ENCODE data around the gene FARS2.

The FARS2 gene

DNA sequence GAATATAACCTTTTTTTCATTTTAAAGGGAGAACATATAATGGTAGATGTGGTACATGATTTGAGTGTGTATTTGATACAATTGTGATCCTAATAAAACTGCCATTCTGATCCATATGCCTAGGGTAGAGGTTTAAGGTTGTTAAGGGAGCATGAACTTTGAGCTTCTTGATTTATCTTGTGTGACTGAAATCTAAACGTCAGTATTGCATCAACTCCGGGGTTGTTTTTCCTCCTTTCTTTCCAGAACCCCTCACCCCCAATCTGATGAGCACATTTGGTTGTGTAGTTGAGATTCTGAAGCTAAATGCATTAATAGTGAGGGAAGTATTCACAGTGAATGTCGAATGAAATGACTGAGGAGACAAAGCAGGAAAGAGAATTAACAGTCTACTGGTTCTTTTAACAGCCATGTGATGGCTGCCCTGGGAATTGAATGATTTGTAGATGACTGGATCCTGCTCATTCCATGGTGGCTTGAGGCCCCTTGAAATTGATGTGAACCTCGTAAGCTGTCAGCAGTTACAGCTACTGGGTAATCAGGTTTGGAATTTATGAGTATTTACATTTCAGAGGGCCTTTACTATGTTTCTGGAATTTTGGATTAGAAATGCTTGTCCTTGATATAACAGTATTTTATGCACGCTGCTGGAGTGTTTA is 44.8 kb downstream of the FARS2 start:
- Mint-ChIP-seq H3K27me3 (no peaks in the 10 kb centered on the region), H3K4me1 (peaks cover 25% of the 10 kb centered on the region), H3K4me3 (no peak overlapping the region), H3K36me3 (peaks cover 4% of the 10 kb centered on the region), H3K9me3 (no peaks in the 10 kb centered on the region), H3K27ac (no peak overlapping the region)
- DNase-seq (ENCODE audit: low spot score in 2 of 2) (no peak), ATAC-seq (ENCODE audit: low read depth) (no peak)

DNA sequence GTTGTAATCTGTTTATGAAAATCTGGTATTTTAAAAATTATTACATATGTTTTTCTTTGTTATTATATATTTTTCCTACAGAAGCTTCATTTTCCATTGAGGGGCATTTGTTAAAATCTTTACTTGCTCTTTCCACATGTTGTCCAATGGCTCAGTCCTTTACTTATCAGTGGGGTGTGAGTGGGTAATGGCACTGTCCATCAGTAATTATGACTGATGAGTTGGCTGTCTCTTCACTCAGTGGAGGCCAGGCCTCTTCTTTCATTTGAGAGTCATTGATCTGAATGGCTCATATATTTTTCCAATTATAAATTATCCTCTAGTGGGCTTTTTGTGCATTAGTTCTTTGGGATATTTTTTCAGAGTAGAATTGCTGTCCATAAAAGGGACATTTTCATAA is 45.7 kb downstream of the FARS2 start:
- H3K4me1 Mint-ChIP-seq: peaks cover 21% of the 10 kb centered on the region
- no peaks in the 10 kb centered on the region for H3K9me3 Mint-ChIP-seq
- no peak overlapping the region for H3K4me3 Mint-ChIP-seq
- ATAC-seq (ENCODE audit: low read depth) (no peak), DNase-seq (ENCODE audit: low spot score in 2 of 2) (no peak)
- H3K36me3 Mint-ChIP-seq: peaks cover 4% of the 10 kb centered on the region
- H3K27me3 Mint-ChIP-seq: no peaks in the 10 kb centered on the region
- no peak overlapping the region for H3K27ac Mint-ChIP-seq

DNA sequence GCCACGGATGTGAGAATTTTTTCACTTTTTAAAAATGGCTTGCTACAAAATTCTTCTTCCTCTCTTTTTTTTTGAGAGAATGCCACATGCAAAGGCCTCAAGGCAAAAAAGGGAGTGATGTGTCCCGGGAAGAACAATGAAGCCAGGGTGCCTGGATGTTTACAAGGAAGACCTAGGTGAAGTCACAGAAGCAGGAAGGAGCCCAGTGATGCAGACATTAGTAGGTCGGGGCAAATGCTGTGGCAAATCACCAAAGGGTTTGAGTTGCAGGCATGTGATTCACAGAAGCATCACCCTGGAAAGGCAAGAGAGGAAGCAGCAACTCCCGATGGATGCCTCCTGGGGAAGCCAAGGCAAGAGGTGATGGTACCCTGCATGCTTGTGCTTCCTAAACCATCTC is 46.8 kb downstream of the FARS2 start:
- DNase-seq (ENCODE audit: low spot score in 2 of 2) (no peak), ATAC-seq (ENCODE audit: low read depth) (no peak)
- H3K36me3 Mint-ChIP-seq: peaks cover 4% of the 10 kb centered on the region

DNA sequence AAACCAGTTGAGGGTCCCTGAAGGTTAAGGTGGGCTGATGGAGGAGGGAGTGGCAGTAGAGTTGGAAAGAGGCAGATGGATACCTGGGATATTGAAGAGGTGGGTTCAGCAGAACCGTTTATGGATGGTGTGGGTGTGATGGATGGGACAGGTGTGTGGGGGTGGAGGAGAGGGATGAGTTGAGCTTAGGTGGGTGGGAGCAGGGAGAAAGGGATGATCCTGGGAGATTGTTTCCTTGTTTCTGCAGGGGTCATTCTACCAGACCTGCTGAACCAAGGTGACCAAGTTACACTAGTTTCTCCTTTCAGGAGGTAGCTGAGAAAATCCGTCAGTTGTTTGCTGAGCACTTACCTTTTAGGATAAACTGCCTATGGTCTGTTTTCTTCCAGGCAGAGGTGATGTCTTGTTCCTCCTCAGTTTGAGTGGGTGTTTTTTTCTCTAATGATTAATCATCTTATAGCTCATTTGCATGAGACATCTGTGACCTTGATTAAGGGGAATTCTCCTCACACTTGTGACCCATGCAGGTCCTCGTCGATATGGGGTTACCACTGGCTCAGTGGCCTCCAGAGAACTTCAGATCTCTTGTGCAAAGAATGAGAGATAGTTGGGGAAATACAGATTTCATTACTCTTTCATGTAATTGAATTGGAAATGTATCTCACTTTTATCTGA is 53.0 kb downstream of the FARS2 start:
- Mint-ChIP-seq H3K9me3 (no peaks in the 10 kb centered on the region), H3K4me3 (no peak overlapping the region), H3K27ac (peak overlapping the region; percentile 13), H3K27me3 (no peaks in the 10 kb centered on the region), H3K4me1 (peaks cover 25% of the 10 kb centered on the region), H3K36me3 (peaks cover 4% of the 10 kb centered on the region)
- ATAC-seq (ENCODE audit: low read depth): peak; percentile 85
- DNase-seq (ENCODE audit: low spot score in 2 of 2): no peak

More for the DNA sequence above, 46.8 kb downstream of the FARS2 start:
- Mint-ChIP-seq H3K27me3 (no peaks in the 10 kb centered on the region), H3K4me1 (peaks cover 16% of the 10 kb centered on the region), H3K9me3 (no peaks in the 10 kb centered on the region), H3K4me3 (no peak overlapping the region), H3K27ac (no peak overlapping the region)

DNA sequence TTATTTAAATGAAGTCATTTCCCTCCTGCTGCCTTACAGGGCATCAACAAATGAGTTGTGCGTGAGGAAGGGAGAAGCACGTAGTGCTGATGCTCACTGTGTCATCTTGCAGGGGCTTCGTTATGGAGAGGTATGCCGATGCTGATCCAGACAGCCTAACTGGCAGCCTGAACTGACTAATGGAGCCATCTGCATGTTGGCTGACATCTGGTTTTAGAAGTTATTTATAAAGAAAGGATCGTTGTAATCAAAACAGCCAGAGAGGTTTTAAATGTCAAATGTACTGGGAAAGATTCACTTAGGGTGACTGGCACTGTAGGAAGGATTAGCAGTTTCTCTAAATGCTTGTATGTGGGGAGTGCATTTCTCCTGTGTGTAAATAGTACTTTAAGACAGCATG is 54.6 kb downstream of the FARS2 start:
- no peak overlapping the region for H3K4me3 Mint-ChIP-seq
- no peak for ATAC-seq (ENCODE audit: low read depth)
- no peak for DNase-seq (ENCODE audit: low spot score in 2 of 2)

DNA sequence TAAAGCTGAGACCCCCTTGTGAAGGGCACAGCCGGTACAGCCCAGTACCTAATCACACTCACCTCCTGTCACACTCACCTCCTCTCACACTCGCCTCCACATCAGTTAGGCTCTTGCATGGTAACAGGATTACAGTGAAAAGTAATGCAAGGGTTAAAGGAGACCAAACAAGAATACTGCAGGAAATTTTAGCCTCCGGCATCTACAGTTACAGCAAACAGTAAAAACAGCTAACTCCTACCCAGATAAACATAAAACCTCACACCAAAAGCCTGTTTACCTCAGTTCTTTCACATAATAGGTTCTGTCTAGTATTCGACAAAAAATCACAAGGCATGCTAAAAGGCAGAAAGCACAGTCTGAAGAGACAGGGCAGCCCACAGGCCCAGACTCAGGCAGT is 55.6 kb downstream of the FARS2 start:
- no peak for ATAC-seq (ENCODE audit: low read depth)
- H3K4me1 Mint-ChIP-seq: peaks cover 25% of the 10 kb centered on the region

More for the DNA sequence above, 54.6 kb downstream of the FARS2 start:
- peaks cover 25% of the 10 kb centered on the region for H3K4me1 Mint-ChIP-seq
- H3K27ac Mint-ChIP-seq: peak overlapping the region; percentile 31
- H3K9me3 Mint-ChIP-seq: no peaks in the 10 kb centered on the region
- no peaks in the 10 kb centered on the region for H3K27me3 Mint-ChIP-seq
- H3K36me3 Mint-ChIP-seq: peaks cover 2% of the 10 kb centered on the region

DNA sequence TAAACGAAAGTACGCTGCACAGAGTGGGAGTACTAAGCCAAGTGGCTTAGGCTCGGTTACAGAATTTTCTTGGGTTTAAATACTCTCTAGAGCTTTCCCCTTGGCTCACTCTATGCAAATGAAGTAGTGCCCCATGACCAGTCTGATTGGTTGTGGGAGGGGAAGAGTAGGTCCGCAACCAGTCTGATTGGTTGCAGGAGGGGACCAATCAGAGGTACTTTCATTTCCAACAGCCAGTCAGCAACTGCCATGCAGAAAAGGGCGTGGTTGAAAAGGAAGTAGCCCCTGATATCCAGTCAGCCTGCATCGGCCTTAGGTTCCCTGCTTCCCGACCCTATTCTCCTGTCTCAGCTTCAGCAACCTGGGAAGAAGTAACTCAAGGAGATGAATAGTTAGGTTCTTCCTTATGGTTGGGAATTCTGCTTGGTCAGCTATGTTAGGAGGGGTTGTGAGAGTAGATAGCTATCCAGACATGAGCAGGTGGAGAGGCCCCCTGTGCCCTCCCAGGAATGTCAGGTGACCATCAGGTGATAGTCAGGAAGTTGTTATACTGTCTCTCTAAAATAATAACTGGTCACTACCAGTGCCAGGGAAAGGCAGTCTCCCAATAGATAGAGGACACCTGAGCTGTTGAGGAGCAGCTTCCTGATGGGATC is 57.4 kb downstream of the FARS2 start:
- H3K9me3 Mint-ChIP-seq: no peaks in the 10 kb centered on the region
- H3K4me3 Mint-ChIP-seq: no peak overlapping the region
- no peak for DNase-seq (ENCODE audit: low spot score in 2 of 2)
- H3K27me3 Mint-ChIP-seq: no peaks in the 10 kb centered on the region
- peak overlapping the region; percentile 43 for H3K27ac Mint-ChIP-seq
- no peak for ATAC-seq (ENCODE audit: low read depth)
- H3K4me1 Mint-ChIP-seq: peaks cover 19% of the 10 kb centered on the region
- H3K36me3 Mint-ChIP-seq: peaks cover 4% of the 10 kb centered on the region

More for the DNA sequence above, 55.6 kb downstream of the FARS2 start:
- H3K27ac Mint-ChIP-seq: no peak overlapping the region
- peaks cover 2% of the 10 kb centered on the region for H3K36me3 Mint-ChIP-seq
- DNase-seq (ENCODE audit: low spot score in 2 of 2): no peak
- no peaks in the 10 kb centered on the region for H3K27me3 Mint-ChIP-seq
- no peak overlapping the region for H3K4me3 Mint-ChIP-seq
- no peaks in the 10 kb centered on the region for H3K9me3 Mint-ChIP-seq

DNA sequence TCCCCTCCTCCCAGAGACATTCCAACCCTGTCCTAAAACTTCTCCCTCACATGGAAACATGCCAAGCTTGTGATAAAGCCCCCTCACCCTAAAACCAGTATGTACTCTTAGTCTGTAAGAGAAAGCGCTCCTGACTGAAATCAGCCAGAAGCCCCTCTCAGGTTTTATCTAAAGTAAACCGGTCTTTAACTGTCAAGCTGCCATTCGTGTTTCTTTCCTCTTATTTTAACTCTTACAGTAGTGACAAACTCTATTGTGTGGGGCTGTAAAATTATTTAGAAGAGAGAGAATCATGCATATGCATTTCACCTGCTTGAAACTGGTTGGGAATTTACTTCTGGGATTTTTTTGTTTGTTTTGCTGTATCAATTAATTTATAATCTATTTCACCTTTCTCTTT is 62.7 kb downstream of the FARS2 start:
- Mint-ChIP-seq H3K4me3 (no peak overlapping the region), H3K27ac (no peak overlapping the region), H3K9me3 (no peaks in the 10 kb centered on the region), H3K27me3 (no peaks in the 10 kb centered on the region), H3K36me3 (peaks cover 10% of the 10 kb centered on the region), H3K4me1 (peaks cover 6% of the 10 kb centered on the region)
- no peak for DNase-seq (ENCODE audit: low spot score in 2 of 2)
- no peak for ATAC-seq (ENCODE audit: low read depth)

DNA sequence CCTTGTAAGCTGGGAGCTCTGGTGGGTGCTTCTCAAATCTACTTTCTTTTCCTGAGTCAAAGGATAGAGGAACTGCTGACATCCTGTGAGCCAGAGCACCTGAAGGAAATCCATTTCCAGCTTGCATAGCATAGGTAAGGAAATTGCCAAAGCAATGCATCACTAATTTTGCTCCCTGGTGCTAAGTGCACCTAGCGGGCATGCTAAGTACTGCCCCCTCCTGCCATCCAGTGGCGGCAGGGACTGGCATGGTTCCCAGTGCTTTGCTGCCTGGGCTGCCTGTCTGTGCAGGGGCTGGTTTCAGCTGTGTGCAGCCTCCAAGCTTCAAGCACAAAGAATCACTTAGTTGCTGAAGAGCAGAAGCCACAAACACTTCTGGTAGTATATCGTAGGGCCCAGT is 63.9 kb downstream of the FARS2 start:
- Mint-ChIP-seq H3K27ac (no peak overlapping the region), H3K27me3 (no peaks in the 10 kb centered on the region), H3K4me3 (no peak overlapping the region), H3K9me3 (no peaks in the 10 kb centered on the region), H3K4me1 (peaks cover 6% of the 10 kb centered on the region), H3K36me3 (peaks cover 10% of the 10 kb centered on the region)
- no peak for ATAC-seq (ENCODE audit: low read depth)
- DNase-seq (ENCODE audit: low spot score in 2 of 2): no peak

DNA sequence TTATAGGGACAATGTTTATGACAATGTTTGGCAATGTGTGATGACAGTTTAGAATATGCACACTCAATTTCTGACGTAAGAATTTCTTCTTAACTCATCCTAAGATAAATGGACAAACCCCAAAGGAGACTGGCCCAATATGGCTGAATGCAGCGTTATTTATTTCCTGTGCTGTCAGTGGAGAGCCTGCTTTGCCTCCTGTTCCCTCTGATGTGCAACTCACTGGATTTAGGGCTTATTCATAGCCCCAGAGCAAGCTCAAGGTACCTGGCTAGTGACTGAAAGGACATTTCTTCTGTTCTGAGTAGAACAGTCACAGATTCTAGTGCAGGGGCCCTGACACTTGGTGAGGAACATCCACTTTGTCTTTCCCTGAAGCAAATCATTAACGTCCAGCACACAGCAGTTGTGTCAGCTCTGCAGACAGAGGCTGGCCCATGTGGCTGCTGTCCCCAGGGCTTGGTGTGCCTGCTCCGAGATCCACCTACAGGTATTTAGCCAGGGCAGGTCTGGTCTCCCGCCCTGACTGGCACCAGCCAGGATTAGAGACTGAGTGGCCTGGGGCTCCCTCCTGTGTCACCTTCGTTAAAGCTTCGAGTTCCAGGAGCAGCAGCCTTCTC is 64.8 kb downstream of the FARS2 start:
- Mint-ChIP-seq H3K27ac (no peak overlapping the region), H3K27me3 (no peaks in the 10 kb centered on the region), H3K9me3 (no peaks in the 10 kb centered on the region), H3K36me3 (peaks cover 10% of the 10 kb centered on the region), H3K4me3 (no peak overlapping the region), H3K4me1 (peaks cover 7% of the 10 kb centered on the region)
- ATAC-seq (ENCODE audit: low read depth): no peak
- no peak for DNase-seq (ENCODE audit: low spot score in 2 of 2)

DNA sequence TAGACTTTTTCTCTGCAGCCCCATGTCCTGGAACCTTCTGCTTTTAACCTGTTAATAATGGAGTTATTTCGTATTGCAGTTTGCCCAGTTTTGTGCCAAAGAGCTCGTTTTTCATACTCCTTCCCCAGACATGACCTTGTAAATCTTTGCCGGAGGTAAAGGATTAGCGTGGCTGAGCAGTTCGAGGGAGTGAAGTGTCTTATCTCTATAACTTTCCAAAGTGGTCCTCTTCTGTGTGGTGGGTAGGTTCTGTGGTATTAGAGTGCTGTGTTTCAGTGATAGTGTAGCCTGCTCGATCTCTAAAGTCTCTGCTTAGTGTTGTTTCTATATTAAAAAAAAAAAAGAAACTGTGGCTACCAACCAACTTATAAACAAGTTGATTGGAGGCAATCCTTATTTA is 67.5 kb downstream of the FARS2 start:
- Mint-ChIP-seq H3K27me3 (no peaks in the 10 kb centered on the region), H3K4me3 (no peak overlapping the region), H3K4me1 (peaks cover 20% of the 10 kb centered on the region), H3K36me3 (peaks cover 8% of the 10 kb centered on the region), H3K9me3 (no peaks in the 10 kb centered on the region), H3K27ac (no peak overlapping the region)
- DNase-seq (ENCODE audit: low spot score in 2 of 2) (no peak), ATAC-seq (ENCODE audit: low read depth) (no peak)

DNA sequence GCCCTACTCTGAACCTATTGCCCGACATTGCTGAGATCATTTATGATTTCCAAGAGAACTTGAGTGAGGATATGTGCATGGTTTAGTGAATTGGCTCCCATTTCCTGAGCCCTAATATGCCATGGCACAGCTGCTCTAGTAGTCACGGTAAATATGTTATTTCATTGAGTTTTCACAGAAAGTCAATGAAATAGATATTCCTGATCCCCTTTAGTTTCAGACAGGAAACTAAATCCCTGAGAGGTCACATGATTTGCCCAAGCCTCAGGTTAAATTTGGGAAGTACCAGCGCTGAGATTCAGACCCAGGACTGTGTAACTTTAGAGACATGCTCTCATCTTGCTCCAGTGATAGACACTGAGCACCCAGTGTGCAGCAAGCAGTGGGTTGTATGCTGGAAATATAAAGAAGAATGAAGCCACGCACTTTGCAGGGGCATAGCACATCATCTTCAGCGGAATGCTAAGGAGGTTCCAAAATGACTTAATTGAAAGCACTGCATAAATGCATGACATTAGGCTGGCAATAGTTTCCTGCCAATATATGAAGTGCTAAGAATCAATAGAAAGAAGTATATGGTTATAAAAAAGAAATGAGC is 70.6 kb downstream of the FARS2 start:
- Mint-ChIP-seq H3K4me3 (no peak overlapping the region), H3K4me1 (peaks cover 35% of the 10 kb centered on the region), H3K27me3 (no peaks in the 10 kb centered on the region), H3K27ac (no peak overlapping the region), H3K36me3 (no peaks in the 10 kb centered on the region), H3K9me3 (no peaks in the 10 kb centered on the region)
- DNase-seq (ENCODE audit: low spot score in 2 of 2) (no peak), ATAC-seq (ENCODE audit: low read depth) (no peak)

DNA sequence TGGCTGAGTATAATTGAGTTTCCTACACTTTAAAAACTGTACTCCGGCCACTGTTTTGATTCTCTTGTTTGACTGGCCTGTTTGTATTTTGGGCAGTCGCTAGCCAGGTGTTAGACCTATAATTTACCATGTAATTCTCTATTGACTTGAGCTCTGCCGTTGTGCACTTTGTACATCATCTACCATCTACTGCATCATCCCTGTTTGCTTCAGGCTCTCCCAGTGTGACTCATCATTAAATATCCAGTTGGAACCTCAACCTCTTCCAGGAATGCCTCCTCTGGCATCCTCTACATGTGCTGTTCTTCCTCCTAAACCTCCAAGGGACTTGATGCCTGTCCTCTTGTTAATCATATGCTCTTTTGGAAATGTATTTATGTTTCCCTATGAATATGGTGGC is 72.3 kb downstream of the FARS2 start:
- ATAC-seq (ENCODE audit: low read depth): no peak
- H3K36me3 Mint-ChIP-seq: no peaks in the 10 kb centered on the region
- no peak overlapping the region for H3K4me3 Mint-ChIP-seq
- no peaks in the 10 kb centered on the region for H3K9me3 Mint-ChIP-seq
- no peak overlapping the region for H3K27ac Mint-ChIP-seq
- H3K4me1 Mint-ChIP-seq: peaks cover 36% of the 10 kb centered on the region
- no peaks in the 10 kb centered on the region for H3K27me3 Mint-ChIP-seq
- no peak for DNase-seq (ENCODE audit: low spot score in 2 of 2)

DNA sequence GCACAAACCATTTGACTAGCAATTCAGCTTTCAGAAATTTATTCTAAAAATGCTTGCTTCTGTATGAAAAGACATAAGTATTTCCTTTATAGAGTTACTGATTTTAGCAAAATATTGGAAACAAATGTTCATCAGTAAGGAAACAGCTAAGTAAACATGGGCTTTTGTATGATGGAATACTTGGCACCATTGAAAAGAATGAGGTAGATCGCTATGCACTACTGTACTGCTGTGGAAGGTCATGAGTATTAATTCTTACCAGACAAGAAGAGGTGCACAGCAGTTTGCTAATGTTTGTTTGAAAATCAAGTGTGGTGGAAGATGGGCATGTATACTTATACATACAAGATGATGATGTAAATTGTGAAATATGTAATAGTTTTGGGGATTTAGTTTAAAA is 73.0 kb downstream of the FARS2 start:
- no peaks in the 10 kb centered on the region for H3K9me3 Mint-ChIP-seq
- H3K36me3 Mint-ChIP-seq: no peaks in the 10 kb centered on the region
- no peak overlapping the region for H3K4me3 Mint-ChIP-seq
- peak overlapping the region; percentile 18 for H3K27ac Mint-ChIP-seq
- ATAC-seq (ENCODE audit: low read depth): no peak
- H3K27me3 Mint-ChIP-seq: no peaks in the 10 kb centered on the region
- H3K4me1 Mint-ChIP-seq: peaks cover 37% of the 10 kb centered on the region
- no peak for DNase-seq (ENCODE audit: low spot score in 2 of 2)

Data from memory B cell (primary cell).